Mesendoderm (in vitro differentiated cells): ENCODE measurements around the gene VASN.

Source experiments
- DNase-seq: peaks from one replicate; pipeline ENCODE4 v3.0.0; 2013
- H2AK5ac ChIP-seq: 2 replicates; pipeline ENCODE4 v1.6.1; 2013; ENCODE audit warnings: low read length, inconsistent platforms
- H2BK120ac ChIP-seq: 2 replicates; pipeline ENCODE4 v1.6.1; 2013; ENCODE audit warnings: low read depth, mild to moderate bottlenecking, low read length, moderate library complexity, mixed read lengths
- H2BK15ac ChIP-seq: replicated peaks from 2 replicates; pipeline ENCODE4 v1.6.1; 2013; ENCODE audit warnings: low read depth, mild to moderate bottlenecking, moderate library complexity
- H2BK5ac ChIP-seq: 2 replicates; pipeline ENCODE4 v1.6.1; 2013; ENCODE audit warnings: low read length, inconsistent platforms
- H3K18ac ChIP-seq: 2 replicates; pipeline ENCODE4 v1.6.1; 2013; ENCODE audit warnings: mild to moderate bottlenecking, low read length, mixed read lengths
- H3K23ac ChIP-seq: one replicate; pipeline ENCODE4 v1.6.1; 2013; ENCODE audit warnings: low read length
- H3K27ac ChIP-seq: 2 replicates; pipeline ENCODE4 v1.5.1; 2013; ENCODE audit warnings: low read depth, mild to moderate bottlenecking, inconsistent platforms, low read length, moderate library complexity
- H3K27me3 ChIP-seq: 2 replicates; pipeline ENCODE4 v1.6.1; 2013; ENCODE audit warnings: low read length, control low read depth, mild to moderate bottlenecking, inconsistent platforms; ENCODE audit not compliant: insufficient read depth, poor library complexity
- H3K36me3 ChIP-seq: 2 replicates; pipeline ENCODE4 v1.6.1; 2013; ENCODE audit warnings: low read length, inconsistent platforms; ENCODE audit not compliant: control insufficient read depth, insufficient read depth
- H3K4ac ChIP-seq: one replicate; pipeline ENCODE4 v1.6.1; 2013; ENCODE audit warnings: low read depth, mild to moderate bottlenecking, low read length, moderate library complexity
- H3K4me1 ChIP-seq: 2 replicates; pipeline ENCODE4 v1.6.1; 2013; ENCODE audit warnings: low read depth, low read length, inconsistent platforms; ENCODE audit not compliant: control insufficient read depth
- H3K4me2 ChIP-seq: 2 replicates; pipeline ENCODE4 v1.6.1; 2013; ENCODE audit warnings: low read length
- H3K4me3 ChIP-seq: 2 replicates; pipeline ENCODE4 v1.5.1; 2013; ENCODE audit warnings: mild to moderate bottlenecking, low read length
- H3K56ac ChIP-seq: one replicate; pipeline ENCODE4 v1.6.1; 2013; ENCODE audit warnings: low read length
- H3K79me1 ChIP-seq: 2 replicates; pipeline ENCODE4 v1.6.1; 2013; ENCODE audit warnings: low read length, inconsistent platforms
- H3K79me2 ChIP-seq: 2 replicates; pipeline ENCODE4 v1.6.1; 2013; ENCODE audit warnings: mild to moderate bottlenecking, low read length; ENCODE audit not compliant: control insufficient read depth, insufficient read depth
- H3K9ac ChIP-seq: 2 replicates; pipeline ENCODE4 v1.6.1; 2013; ENCODE audit warnings: low read length, inconsistent platforms
- H4K5ac ChIP-seq: one replicate; pipeline ENCODE4 v1.6.1; 2013; ENCODE audit warnings: low read length
- H4K8ac ChIP-seq: one replicate; pipeline ENCODE4 v1.6.1; 2013; ENCODE audit warnings: low read depth, mild to moderate bottlenecking, control low read depth, low read length, moderate library complexity
- WGBS: extraction: QIAGEN DNeasy Blood & Tissue Kit; methylation state at CpG from one replicate; pipeline ENCODE4 v1.1.7; 2013; ENCODE audit warnings: low lambda C conversion rate, missing lambda C conversion rate; ENCODE audit not compliant: insufficient coverage; ENCODE audit errors: extremely low coverage; 5-methylcytosine and 5-hydroxymethylcytosine counted together

VASN gene

GRCh38 chr16:4365014-4365406 lies 6.6 kb upstream of the VASN start:
- H3K4me3 ChIP-seq, result no peak overlapping the region
- no peak overlapping the region for H2BK5ac ChIP-seq
- H3K23ac ChIP-seq, result no peak overlapping the region
- no peak overlapping the region for H2BK15ac ChIP-seq
- no peaks in the 10 kb centered on the region for H3K4me1 ChIP-seq
- H2AK5ac ChIP-seq, result no peak overlapping the region
- no peak overlapping the region for H3K4me2 ChIP-seq
- no peak overlapping the region for H2BK120ac ChIP-seq
- H3K18ac ChIP-seq, result no peak overlapping the region
- DNase-seq, result no peak
- H4K5ac ChIP-seq, result no peak overlapping the region
- H3K27ac ChIP-seq, result no peak overlapping the region
- no peak overlapping the region for H3K56ac ChIP-seq
- H4K8ac ChIP-seq, result no peak overlapping the region
- no CpG with 5 or more reads among the region's 10 CpGs for WGBS
- H3K79me1 ChIP-seq, result no peaks in the 10 kb centered on the region
- H3K36me3 ChIP-seq, result no peaks in the 10 kb centered on the region
- H3K9ac ChIP-seq, result no peak overlapping the region
- no peaks in the 10 kb centered on the region for H3K79me2 ChIP-seq
- H3K4ac ChIP-seq, result no peak overlapping the region
- no peaks in the 10 kb centered on the region for H3K27me3 ChIP-seq

GRCh38 chr16:4365615-4366014 lies 6.0 kb upstream of the VASN start:
- no peak overlapping the region for H4K8ac ChIP-seq
- no peak for DNase-seq
- H4K5ac ChIP-seq, result no peak overlapping the region
- H2BK5ac ChIP-seq, result no peak overlapping the region
- H3K56ac ChIP-seq, result no peak overlapping the region
- no peaks in the 10 kb centered on the region for H3K27me3 ChIP-seq
- no peak overlapping the region for H3K4ac ChIP-seq
- H2BK120ac ChIP-seq, result no peak overlapping the region
- H3K4me1 ChIP-seq, result no peaks in the 10 kb centered on the region
- no peak overlapping the region for H2AK5ac ChIP-seq
- no peak overlapping the region for H3K4me2 ChIP-seq
- no peaks in the 10 kb centered on the region for H3K36me3 ChIP-seq
- no peaks in the 10 kb centered on the region for H3K79me2 ChIP-seq
- H3K4me3 ChIP-seq, result no peak overlapping the region
- no peak overlapping the region for H3K18ac ChIP-seq
- no CpG with 5 or more reads among the region's 12 CpGs for WGBS
- no peak overlapping the region for H2BK15ac ChIP-seq
- H3K79me1 ChIP-seq, result no peaks in the 10 kb centered on the region
- no peak overlapping the region for H3K27ac ChIP-seq
- H3K9ac ChIP-seq, result no peak overlapping the region
- H3K23ac ChIP-seq, result no peak overlapping the region

- DNase-seq, result no peak
- no peak overlapping the region for H2BK120ac ChIP-seq
- H3K4me2 ChIP-seq, result no peak overlapping the region
- no CpG with 5 or more reads among the region's 13 CpGs for WGBS
- H4K8ac ChIP-seq, result no peak overlapping the region
- no peaks in the 10 kb centered on the region for H3K79me2 ChIP-seq
- no peaks in the 10 kb centered on the region for H3K36me3 ChIP-seq
- H3K56ac ChIP-seq, result no peak overlapping the region
- H3K9ac ChIP-seq, result no peak overlapping the region
- no peak overlapping the region for H3K23ac ChIP-seq
- H2BK15ac ChIP-seq, result no peak overlapping the region
- no peak overlapping the region for H4K5ac ChIP-seq
- no peak overlapping the region for H2BK5ac ChIP-seq
- no peak overlapping the region for H3K4me3 ChIP-seq
- no peak overlapping the region for H3K4ac ChIP-seq
- no peak overlapping the region for H2AK5ac ChIP-seq
- H3K18ac ChIP-seq, result no peak overlapping the region
- H3K27ac ChIP-seq, result no peak overlapping the region
- H3K4me1 ChIP-seq, result no peaks in the 10 kb centered on the region
- H3K79me1 ChIP-seq, result no peaks in the 10 kb centered on the region
- no peaks in the 10 kb centered on the region for H3K27me3 ChIP-seq
Measured at GRCh38 chr16:4366016-4366415, 5.6 kb upstream of the VASN start.

GRCh38 chr16:4367393-4367856 lies 4.2 kb upstream of the VASN start:
- Histone ChIP-seq H3K4me2 (no peak overlapping the region), H2BK5ac (no peak overlapping the region), H3K4ac (no peak overlapping the region), H3K27me3 (no peaks in the 10 kb centered on the region), H3K36me3 (no peaks in the 10 kb centered on the region), H3K23ac (no peak overlapping the region), H3K18ac (no peak overlapping the region), H3K9ac (no peak overlapping the region), H3K56ac (no peak overlapping the region), H3K4me1 (peaks cover 2% of the 10 kb centered on the region), H2AK5ac (no peak overlapping the region), H2BK120ac (no peak overlapping the region), H3K79me2 (no peaks in the 10 kb centered on the region), H3K27ac (no peak overlapping the region), H3K79me1 (no peaks in the 10 kb centered on the region), H2BK15ac (no peak overlapping the region), H3K4me3 (no peak overlapping the region), H4K8ac (no peak overlapping the region), H4K5ac (no peak overlapping the region)
- WGBS, result no CpG with 5 or more reads among the region's 5 CpGs
- no peak for DNase-seq

GRCh38 chr16:4369007-4369733 lies 2.5 kb upstream of the VASN start:
- Histone ChIP-seq H3K4me3 (no peak overlapping the region), H3K4me1 (peaks cover 11% of the 10 kb centered on the region), H3K18ac (no peak overlapping the region), H3K79me2 (no peaks in the 10 kb centered on the region), H3K79me1 (no peaks in the 10 kb centered on the region), H4K5ac (no peak overlapping the region), H2AK5ac (no peak overlapping the region), H2BK5ac (no peak overlapping the region), H3K23ac (no peak overlapping the region), H3K56ac (no peak overlapping the region), H2BK15ac (no peak overlapping the region), H2BK120ac (no peak overlapping the region), H3K4me2 (no peak overlapping the region), H3K27me3 (no peaks in the 10 kb centered on the region), H4K8ac (no peak overlapping the region), H3K9ac (no peak overlapping the region), H3K4ac (no peak overlapping the region), H3K27ac (no peak overlapping the region), H3K36me3 (no peaks in the 10 kb centered on the region)
- no CpG with 5 or more reads among the region's 13 CpGs for WGBS
- DNase-seq, result no peak

GRCh38 chr16:4370151-4370550 lies 1.5 kb upstream of the VASN start:
- Histone ChIP-seq H4K5ac (no peak overlapping the region), H3K79me2 (no peaks in the 10 kb centered on the region), H3K27ac (no peak overlapping the region)

More at GRCh38 chr16:4370151-4370550, 1.5 kb upstream of the VASN start:
- no peak overlapping the region for H3K4ac ChIP-seq
- no peaks in the 10 kb centered on the region for H3K36me3 ChIP-seq
- H3K4me2 ChIP-seq, result no peak overlapping the region
- no peak overlapping the region for H3K56ac ChIP-seq
- H2BK120ac ChIP-seq, result no peak overlapping the region
- no peak overlapping the region for H2AK5ac ChIP-seq
- no peak for DNase-seq
- no peak overlapping the region for H4K8ac ChIP-seq
- no peak overlapping the region for H3K9ac ChIP-seq
- no peak overlapping the region for H2BK15ac ChIP-seq
- H3K23ac ChIP-seq, result no peak overlapping the region
- WGBS, result no CpG with 5 or more reads among the region's 3 CpGs
- no peaks in the 10 kb centered on the region for H3K79me1 ChIP-seq
- H2BK5ac ChIP-seq, result no peak overlapping the region
- no peak overlapping the region for H3K4me3 ChIP-seq
- H3K4me1 ChIP-seq, result peaks cover 14% of the 10 kb centered on the region
- H3K18ac ChIP-seq, result no peak overlapping the region
- no peaks in the 10 kb centered on the region for H3K27me3 ChIP-seq
